WI38 (cell line): Measurements from ENCODE around the gene CCDC74A.
"Not testable (repeated sequence)": the region's sequence is repeated elsewhere in the genome, so short reads cannot be mapped to it uniquely, and the experiment has no call there.

Experiments
- H3K4me3 ChIP-seq: 2 replicates; pipeline ENCODE4 v1.5.1; 2011; ENCODE audit warnings: low read depth, mild to moderate bottlenecking, control low read depth, low read length
- TF ChIP-seq, protein P1 (sequence below): IDR thresholded peaks from 2 replicates; pipeline ENCODE4 v1.5.1; 2012; ENCODE audit warnings: low read depth, mild to moderate bottlenecking, control low read depth, low read length

Gene CCDC74A

DNA sequence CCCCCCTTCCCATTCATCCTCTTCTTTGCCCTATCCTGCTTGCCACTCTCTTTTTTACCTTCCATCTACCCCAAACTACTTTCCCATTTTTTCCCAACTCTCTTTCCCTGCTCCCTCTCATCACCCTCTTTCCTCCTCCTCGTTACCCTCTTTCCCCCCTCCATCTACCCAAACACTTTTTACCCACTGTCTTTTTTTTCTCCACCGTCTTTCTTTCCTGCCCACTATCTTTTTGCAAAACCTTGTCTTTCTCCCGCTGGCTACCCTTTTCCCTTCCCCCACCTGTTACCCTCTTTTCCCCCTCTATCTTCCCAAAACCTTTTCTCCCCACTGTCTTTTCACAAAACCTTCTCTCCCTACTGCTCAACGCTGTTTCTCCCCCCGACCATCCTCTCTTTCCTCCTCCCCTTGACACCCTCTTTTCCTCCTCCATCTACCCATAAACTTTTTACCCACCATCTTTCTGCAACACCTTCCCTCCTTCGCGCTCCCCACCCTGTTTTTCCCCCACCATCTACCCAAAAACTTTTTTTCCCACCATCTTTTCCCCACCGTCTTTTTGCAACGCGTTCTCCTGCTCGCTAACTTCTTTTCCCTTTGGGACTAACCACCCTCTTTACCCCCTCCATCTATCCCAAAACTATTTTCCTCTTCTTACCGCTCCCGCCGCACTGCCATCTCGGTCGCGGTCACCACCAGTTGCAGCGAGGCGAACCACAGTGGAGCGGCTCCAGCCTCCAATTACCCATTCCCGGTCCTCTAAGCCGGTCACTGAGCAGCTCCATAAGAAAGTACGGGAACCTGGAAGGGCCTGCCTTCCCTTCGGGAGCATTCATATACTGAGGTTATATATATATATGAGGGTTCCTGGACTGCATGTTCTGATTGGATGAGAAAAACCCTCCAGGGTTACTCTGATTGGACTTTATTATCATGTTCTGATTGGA, 15.0 kb downstream of the CCDC74A start:
- TF ChIP-seq, protein P1, sequence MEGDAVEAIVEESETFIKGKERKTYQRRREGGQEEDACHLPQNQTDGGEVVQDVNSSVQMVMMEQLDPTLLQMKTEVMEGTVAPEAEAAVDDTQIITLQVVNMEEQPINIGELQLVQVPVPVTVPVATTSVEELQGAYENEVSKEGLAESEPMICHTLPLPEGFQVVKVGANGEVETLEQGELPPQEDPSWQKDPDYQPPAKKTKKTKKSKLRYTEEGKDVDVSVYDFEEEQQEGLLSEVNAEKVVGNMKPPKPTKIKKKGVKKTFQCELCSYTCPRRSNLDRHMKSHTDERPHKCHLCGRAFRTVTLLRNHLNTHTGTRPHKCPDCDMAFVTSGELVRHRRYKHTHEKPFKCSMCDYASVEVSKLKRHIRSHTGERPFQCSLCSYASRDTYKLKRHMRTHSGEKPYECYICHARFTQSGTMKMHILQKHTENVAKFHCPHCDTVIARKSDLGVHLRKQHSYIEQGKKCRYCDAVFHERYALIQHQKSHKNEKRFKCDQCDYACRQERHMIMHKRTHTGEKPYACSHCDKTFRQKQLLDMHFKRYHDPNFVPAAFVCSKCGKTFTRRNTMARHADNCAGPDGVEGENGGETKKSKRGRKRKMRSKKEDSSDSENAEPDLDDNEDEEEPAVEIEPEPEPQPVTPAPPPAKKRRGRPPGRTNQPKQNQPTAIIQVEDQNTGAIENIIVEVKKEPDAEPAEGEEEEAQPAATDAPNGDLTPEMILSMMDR: no peak
- no peak overlapping the region for H3K4me3 ChIP-seq

GRCh38 chr2:131543385-131543891, 15.8 kb downstream of the CCDC74A start:
- no peak overlapping the region for H3K4me3 ChIP-seq

DNA sequence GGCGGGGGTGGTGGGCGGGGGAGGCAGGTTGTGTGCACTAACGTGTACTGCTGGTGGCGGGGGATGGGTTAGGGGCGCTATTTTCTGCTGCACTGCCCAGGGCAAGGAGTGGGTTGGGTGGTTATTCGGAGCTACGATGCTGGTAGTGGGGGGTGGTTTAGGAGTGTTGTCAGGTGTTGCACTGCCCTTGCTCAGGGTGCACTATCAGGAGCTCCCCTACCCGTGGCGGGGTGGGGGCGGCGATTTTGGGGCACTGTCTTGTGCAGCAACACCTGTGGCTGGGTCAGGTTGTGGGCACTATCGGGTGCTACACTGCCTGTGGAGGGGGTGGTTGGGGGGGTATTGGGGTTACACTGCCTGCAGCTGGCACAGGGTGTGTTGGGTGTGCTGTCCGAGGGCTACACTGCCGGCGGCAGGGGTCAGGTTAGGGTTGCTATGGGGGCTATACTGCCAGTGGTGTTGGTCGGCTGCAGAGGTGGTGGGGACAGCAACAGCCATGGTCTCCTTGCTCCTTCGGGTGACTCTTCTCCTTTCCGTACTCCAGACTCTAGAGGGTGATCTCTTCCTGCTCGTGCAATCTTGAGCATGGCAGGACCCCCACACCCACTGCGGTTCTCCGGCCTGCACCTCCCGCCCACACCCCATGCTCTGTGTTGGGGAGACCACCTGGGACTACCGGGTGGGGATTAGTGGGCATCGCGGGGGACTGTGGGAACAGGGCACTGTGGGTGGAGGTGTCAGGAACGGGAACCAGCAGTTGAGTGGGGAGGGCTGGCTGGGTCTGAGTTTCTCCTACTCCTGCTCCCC, 16.5 kb downstream of the CCDC74A start:
- not testable (repeated sequence) for H3K4me3 ChIP-seq

More at GRCh38 chr2:131543385-131543891, 15.8 kb downstream of the CCDC74A start:
- TF ChIP-seq, protein P1: no peak

DNA sequence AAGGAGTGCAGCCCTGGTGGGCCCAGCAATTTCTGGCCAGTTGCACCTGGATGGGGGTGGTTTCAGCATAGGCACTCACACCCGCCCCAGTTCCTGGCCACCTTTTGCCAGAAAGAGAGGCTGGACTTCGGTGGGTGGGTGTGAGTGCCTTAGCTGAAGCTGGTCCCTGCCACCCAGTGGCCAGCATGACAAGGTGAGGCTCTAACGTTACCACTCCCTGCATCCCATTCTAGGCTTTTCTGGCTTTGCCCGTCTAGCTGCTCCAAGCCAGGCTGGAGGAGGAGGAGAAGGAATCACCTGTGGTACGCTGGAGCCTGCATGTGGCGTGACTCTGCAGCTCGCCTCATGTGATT, 17.1 kb downstream of the CCDC74A start:
- H3K4me3 ChIP-seq: not testable (repeated sequence)

- no peak overlapping the region for H3K4me3 ChIP-seq
- TF ChIP-seq, protein P1: no peak
These were observed 25.2 kb downstream of the CCDC74A start for GRCh38 chr2:131552871-131553270.

- TF ChIP-seq, protein P1: no peak
- H3K4me3 ChIP-seq: no peak overlapping the region
These were observed 29.3 kb downstream of the CCDC74A start for GRCh38 chr2:131556998-131557397.

- TF ChIP-seq, protein P1: no peak
- H3K4me3 ChIP-seq: no peak overlapping the region
These were observed 30.1 kb downstream of the CCDC74A start for GRCh38 chr2:131557558-131558321.
